ENCODE measurements around the gene TDG. TPM values are rescaled to one million over a fixed set of nuclear protein-coding genes. Genes with fewer than 3 reads are reported as not detected.
A peak's percentile ranks its signal among the peaks of the same experiment; 100 is the strongest.
"Not testable (repeated sequence)": the region's sequence is repeated elsewhere in the genome, so short reads cannot be mapped to it uniquely, and the experiment has no call there.

TDG gene
- total RNA-seq, 1 donor from 2014 or later: 34.2 TPM

- TF ChIP-seq CTCF (IDR thresholded peaks at IDR 0.05): no peak
- intact Hi-C loops (cut with micrococcal nuclease): no loop called here
- POLR2A ChIA-PET: no interaction called here
- no peak for ATAC-seq (ENCODE audit: low read depth)
- CTCF ChIA-PET: interaction anchor here (0.7 kb wide), 1 partner anchor 979 kb away, joined by 3 read pairs; no protein-coding TSS in a partner anchor
- H3K27ac Mint-ChIP-seq: no peak overlapping the region
- DNase-seq: no peak
- H3K4me1 Mint-ChIP-seq: no peaks in the 10 kb centered on the region
- no peaks in the 10 kb centered on the region for H3K36me3 Mint-ChIP-seq (ENCODE audit: low read depth)
- peaks cover 2% of the 10 kb centered on the region for H3K9me3 Mint-ChIP-seq
- H3K4me3 Mint-ChIP-seq: no peak overlapping the region
- H3K27me3 Mint-ChIP-seq: peaks cover 12% of the 10 kb centered on the region
These were observed 58.7 kb downstream of the TDG start for GRCh38 chr12:104024348-104024747.

GRCh38 chr12:104025771-104026170 lies 60.1 kb downstream of the TDG start:
- TF ChIP-seq CTCF (IDR thresholded peaks at IDR 0.05): no peak
- Mint-ChIP-seq H3K36me3 (ENCODE audit: low read depth) (no peaks in the 10 kb centered on the region), H3K27ac (no peak overlapping the region), H3K4me1 (no peaks in the 10 kb centered on the region), H3K4me3 (no peak overlapping the region), H3K27me3 (peaks cover 6% of the 10 kb centered on the region), H3K9me3 (peaks cover 2% of the 10 kb centered on the region)
- POLR2A ChIA-PET: no interaction called here
- intact Hi-C loops (cut with micrococcal nuclease): no loop called here
- CTCF ChIA-PET: no interaction called here
- DNase-seq (no peak), ATAC-seq (ENCODE audit: low read depth) (no peak)

DNA sequence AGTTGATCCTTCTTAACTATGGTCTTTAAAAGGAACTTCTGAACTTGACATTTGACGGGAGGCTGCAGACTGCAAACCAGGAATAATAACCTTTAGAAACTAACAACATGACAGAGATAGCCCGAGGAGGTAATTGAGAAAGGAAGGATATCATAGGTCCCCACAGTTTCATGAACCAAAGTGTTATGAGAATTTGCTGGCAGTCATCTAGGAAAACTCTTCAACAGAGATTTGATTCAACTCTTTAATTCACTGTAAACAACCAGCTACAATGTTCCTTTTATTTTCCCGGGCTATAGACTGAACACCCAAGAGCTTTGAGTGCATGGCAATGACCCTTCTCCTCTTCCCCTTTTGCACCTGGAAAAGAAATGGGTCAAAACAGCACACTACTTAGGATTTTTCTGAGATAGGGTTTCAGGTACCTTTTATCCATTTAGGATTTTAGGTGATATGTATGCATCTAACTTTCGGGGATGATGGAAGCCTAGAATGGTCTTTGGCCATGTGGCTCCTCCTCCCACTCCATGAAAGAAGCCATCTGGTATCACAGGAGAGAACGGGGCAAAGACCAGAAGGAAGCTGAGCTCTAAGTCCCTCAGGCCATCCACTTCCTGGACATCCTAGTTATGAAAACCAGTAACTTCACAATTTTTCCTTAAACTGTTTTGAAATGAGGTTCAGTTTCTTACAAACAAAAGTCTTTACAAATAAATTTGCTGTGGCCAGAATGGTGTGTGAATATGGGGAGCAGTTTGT lies 61.3 kb downstream of the TDG start:
- Mint-ChIP-seq H3K4me1 (no peaks in the 10 kb centered on the region), H3K27ac (no peak overlapping the region), H3K27me3 (peaks cover 6% of the 10 kb centered on the region), H3K36me3 (ENCODE audit: low read depth) (no peaks in the 10 kb centered on the region), H3K9me3 (peaks cover 2% of the 10 kb centered on the region), H3K4me3 (no peak overlapping the region)
- ChIA-PET CTCF (no interaction called here), POLR2A (no interaction called here)
- TF ChIP-seq CTCF (IDR thresholded peaks at IDR 0.05): no peak
- no peak for DNase-seq
- no peak for ATAC-seq (ENCODE audit: low read depth)
- intact Hi-C loops (cut with micrococcal nuclease): no loop called here

GRCh38 chr12:104030596-104030995 lies 64.9 kb downstream of the TDG start:
- DNase-seq; H3K27ac Mint-ChIP-seq; H3K9me3 Mint-ChIP-seq; H3K27me3 Mint-ChIP-seq; POLR2A ChIA-PET; H3K36me3 Mint-ChIP-seq (ENCODE audit: low read depth); intact Hi-C loops (cut with micrococcal nuclease); H3K4me1 Mint-ChIP-seq; H3K4me3 Mint-ChIP-seq; CTCF ChIA-PET: not testable (repeated sequence)
- ATAC-seq (ENCODE audit: low read depth): peak; percentile 40

DNA sequence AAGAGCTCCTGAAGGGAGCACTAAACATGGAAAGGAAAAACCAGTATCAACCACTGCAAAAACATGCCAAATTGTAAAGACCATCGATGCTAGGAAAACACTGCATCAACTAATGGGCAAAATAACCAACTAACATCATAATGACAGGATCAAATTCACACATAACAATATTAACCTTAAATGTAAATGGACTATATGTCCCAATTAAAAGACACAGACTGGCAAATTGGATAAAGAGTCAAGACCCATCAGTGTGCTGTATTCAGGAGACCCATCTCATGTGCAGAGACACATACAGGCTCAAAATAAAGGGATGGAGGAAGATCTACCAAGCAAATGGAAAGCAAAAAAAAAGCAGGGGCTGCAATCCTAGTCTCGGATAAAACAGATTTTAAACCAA lies 70.5 kb downstream of the TDG start:
- CTCF ChIA-PET; H3K4me3 Mint-ChIP-seq; H3K9me3 Mint-ChIP-seq; POLR2A ChIA-PET; ATAC-seq (ENCODE audit: low read depth); H3K4me1 Mint-ChIP-seq; H3K36me3 Mint-ChIP-seq (ENCODE audit: low read depth); intact Hi-C loops (cut with micrococcal nuclease); DNase-seq; H3K27ac Mint-ChIP-seq: not testable (repeated sequence)
- H3K27me3 Mint-ChIP-seq: peaks cover 13% of the 10 kb centered on the region

Other genes starting within 250 kb of the TDG start
- gene NT5DC3, start 124.6 kb upstream of the TDG start, total RNA-seq: 11.6 and 12.4 TPM in 2 replicates
- gene HSP90B1, start 35.5 kb upstream of the TDG start, total RNA-seq: 346 and 368 TPM in 2 replicates
- not detected in 2 replicates for gene GLT8D2, start 84.3 kb downstream of the TDG start, total RNA-seq
- gene HCFC2, start 98.7 kb downstream of the TDG start, total RNA-seq: 7.4 and 11.2 TPM in 2 replicates
- 17.0 and 17.1 TPM in 2 replicates for gene NFYB, start 172.3 kb downstream of the TDG start, total RNA-seq
- gene TXNRD1, start 249.9 kb downstream of the TDG start, total RNA-seq: 72.0 and 77.3 TPM in 2 replicates

Data from activated B cell treated with CpG ODN at 0.5 μM for 24 hours (primary cell).